D721Med (cell line): Measurements from ENCODE around the gene SCLY.
A peak's percentile ranks its signal among the peaks of the same experiment; 100 is the strongest.

ENCODE experiments used
- DNase-seq: peaks from one replicate; pipeline ENCODE4 v3.0.0; 2011; ENCODE audit warnings: low spot score; ENCODE audit not compliant: insufficient read length
- FAIRE-seq: peaks from 2 replicates; lab custom pipeline; 2011; peaks lifted over from hg19 to GRCh38; lab: Jason Lieb, UNC
- TF ChIP-seq, protein P1 (sequence below): IDR thresholded peaks from 2 replicates; pipeline ENCODE4 v1.5.1; 2012; ENCODE audit warnings: mild to moderate bottlenecking, control low read depth; ENCODE audit not compliant: insufficient read depth; ENCODE audit errors: missing control alignments

SCLY gene

DNA sequence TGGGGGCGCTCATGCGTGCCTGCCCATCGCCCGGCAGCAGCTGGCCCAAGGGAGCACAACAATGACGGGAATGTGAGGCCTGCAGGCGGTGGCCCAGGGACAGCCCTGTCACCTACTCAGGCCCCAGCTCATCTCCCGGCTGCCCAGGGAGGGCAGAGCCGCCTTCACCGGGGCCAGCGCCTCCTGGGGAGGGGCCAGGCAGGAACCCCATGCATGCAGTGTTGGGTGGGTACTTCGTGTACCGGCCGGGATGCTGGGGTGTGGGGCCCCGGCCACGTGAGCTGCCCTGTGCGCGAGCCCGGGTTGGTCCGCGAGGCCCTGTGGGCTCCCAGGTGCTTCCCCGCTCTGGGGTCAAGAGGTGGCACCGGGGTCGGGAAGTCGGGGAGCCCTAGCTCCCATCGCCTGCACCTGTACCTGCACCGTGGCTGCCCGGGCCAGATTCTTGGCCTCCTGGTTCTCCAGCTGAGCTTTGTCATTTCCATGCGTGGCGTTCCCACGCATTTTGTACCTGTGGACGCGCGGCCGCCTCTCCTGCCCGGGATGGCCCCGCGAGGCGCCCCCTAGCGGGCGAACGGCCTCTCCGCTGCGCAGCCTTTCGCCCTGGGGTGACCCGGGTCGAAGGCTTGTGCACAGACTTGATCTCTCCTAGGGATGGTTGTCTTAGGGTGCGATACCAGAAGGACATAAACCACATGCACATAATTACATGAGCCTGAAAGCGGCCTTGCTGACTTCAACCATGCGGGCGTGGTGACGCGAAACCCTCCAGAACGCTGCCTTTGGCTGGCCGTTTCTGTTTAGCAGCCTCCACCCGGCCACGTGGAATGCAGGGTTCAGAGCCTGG lies 78.6 kb downstream of the SCLY start:
- DNase-seq = no peak
- TF ChIP-seq, protein P1, sequence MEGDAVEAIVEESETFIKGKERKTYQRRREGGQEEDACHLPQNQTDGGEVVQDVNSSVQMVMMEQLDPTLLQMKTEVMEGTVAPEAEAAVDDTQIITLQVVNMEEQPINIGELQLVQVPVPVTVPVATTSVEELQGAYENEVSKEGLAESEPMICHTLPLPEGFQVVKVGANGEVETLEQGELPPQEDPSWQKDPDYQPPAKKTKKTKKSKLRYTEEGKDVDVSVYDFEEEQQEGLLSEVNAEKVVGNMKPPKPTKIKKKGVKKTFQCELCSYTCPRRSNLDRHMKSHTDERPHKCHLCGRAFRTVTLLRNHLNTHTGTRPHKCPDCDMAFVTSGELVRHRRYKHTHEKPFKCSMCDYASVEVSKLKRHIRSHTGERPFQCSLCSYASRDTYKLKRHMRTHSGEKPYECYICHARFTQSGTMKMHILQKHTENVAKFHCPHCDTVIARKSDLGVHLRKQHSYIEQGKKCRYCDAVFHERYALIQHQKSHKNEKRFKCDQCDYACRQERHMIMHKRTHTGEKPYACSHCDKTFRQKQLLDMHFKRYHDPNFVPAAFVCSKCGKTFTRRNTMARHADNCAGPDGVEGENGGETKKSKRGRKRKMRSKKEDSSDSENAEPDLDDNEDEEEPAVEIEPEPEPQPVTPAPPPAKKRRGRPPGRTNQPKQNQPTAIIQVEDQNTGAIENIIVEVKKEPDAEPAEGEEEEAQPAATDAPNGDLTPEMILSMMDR = peak; percentile 44
- no peak for FAIRE-seq

DNA sequence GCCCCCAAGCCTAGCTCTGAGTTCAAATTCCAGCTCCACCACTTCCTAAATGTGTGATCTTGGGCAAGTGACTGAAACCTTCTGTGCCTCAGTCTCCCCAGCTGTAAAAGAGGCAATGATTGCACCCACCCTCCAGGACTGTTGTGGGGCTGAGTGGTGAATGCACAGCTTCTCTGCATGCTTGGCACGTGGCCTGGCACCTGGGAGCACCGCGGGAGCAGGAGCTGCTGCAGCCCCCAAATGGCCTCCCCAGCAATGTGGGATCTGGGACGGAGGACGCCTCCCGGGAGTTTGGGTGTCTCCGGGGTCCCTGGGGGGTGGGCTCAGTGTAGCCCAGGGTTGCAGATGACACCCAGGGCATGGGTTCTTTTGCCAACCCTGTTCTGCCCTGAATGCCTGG lies 79.2 kb downstream of the SCLY start:
- DNase-seq (no peak), FAIRE-seq (no peak)
- TF ChIP-seq, protein P1 = no peak

- DNase-seq (no peak), FAIRE-seq (no peak)
- TF ChIP-seq, protein P1 = no peak
Measured at GRCh38 chr2:238140721-238141540, 80.1 kb downstream of the SCLY start.

DNA sequence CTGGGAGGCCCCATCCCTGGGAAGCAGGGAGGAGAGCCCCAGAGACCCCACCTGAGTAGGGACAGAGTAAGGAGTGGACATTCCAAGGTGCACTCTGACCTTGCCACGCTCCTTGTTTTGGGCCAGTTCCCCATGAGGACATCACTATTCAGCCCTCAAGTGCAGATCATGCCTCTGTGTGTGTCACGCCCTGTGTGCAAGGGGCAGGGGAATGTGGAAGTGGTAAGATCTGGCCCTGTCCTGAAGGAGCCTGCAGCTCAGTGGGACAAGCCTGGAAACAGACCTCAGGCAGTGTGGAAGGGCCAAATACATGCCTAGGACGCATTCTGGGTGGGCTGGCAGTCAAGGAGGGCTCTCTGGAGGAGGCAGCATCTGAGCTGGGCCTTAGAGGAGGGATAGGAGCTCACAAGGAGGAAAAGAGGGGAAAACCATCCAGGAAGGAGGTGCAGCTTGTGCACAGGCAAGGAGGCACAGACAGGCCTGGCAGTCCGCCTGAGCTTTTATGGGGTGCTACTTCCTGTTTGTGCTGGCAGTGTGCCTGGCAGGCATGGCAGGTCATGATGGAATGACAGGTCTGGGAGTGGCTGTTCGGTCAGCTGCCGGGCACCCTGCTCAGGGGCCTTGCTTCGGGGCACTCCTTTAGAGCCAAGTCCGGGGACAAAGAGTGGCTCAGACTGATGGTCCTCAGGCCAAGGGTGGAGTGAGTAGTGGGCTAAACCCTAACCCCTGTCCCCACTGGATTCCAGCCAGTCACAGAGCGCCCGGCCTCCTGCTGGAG lies 80.9 kb downstream of the SCLY start:
- FAIRE-seq = no peak
- no peak for DNase-seq
- TF ChIP-seq, protein P1 = no peak

DNA sequence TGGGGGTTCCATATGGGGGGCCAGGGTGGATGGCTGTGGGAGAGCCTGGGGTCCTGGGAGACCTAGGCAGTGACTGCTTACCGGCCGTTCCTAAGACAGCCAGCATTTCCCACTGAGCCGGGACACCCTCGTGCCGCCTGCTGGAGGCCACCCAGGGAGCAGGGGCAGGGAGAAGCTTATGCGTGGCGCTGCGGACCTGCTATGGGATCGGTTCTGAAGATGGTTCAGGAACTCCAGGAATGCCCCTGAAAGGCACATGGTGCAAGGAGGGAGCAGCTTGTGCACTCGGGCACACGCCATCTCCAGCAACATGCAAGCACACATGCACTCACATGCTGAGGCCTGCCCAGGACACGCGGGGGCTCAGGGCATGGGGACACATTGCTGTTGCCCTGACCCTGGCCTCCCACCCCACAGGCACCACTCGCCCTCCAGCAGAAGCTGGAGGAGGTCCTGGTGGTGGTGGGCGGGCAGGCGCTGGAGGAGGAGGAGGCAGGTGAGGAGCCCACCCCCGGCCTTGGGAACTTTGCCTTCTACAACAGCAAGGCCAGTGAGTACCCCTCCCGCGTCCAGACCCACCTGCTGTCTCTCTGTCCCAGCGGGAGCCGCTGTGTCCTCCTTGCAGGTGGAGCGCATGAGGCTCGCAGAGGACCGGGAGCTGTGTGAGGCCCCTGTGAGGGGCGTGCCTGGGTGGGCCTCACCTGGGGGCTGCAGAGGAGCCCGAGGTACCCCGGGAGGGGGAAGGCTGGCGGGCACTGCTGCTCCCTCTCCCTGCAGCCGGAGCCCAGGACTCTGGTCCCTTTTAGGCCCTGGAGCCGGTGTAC lies 81.8 kb downstream of the SCLY start:
- TF ChIP-seq, protein P1 = no peak
- FAIRE-seq = no peak
- DNase-seq = no peak

GRCh38 chr2:238143239-238143951 lies 82.6 kb downstream of the SCLY start:
- FAIRE-seq = no peak
- TF ChIP-seq, protein P1 = no peak
- DNase-seq = no peak
